KBM-7 (cell line): ENCODE data around the gene NINL.

Source experiments
- DNase-seq: peaks from one replicate; pipeline ENCODE4 v3.0.0-alpha.2; 2015
- in situ Hi-C: fragments of 300-500 bp; cut with MboI; formaldehyde crosslinking; loops from 2 replicates; pipeline ENCODE4 v1.14.3; 2020; ENCODE audit warnings: low sequenced_read_pairs, low pct_unique_long_range_greater_than_20kb, mixed read lengths

NINL gene

DNA sequence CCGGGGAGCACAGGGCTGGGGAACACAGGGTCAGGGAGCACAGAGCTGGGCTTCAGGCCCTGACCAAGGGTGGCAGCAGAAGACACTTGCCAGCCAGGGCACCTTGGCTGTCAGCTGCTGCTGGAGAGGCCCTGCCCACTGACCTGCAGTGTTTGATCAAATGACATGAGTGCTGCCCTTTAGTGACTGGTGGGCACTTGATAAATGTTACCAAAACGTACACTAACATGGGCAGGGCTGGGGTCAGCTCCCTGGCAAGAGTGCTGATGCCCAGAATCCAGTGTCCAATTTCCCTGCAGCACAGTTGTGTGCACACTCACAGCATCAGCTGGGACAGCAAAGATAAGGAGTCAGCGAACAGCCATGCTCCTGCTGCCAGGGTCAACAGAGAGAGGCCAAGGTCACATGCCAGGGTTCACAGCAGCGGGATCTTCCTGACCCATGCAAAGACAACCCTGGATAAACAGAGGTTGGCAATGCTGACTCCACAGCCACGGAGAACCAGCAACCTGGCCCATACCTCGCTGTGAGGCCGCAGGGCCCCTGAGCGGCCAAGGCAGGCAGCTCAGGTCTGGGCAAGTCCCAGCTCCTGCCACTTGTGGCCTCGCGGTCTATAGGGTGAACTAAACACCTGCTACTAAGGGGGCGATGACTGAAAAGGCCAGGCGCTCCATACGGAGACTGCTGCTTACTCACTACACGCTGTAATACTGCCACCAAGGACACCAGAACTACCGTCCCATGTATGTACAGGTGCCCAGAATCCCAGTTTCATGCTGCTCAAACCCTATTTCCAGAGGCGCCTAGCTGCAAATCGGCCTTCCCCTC lies 46.3 kb downstream of the NINL start:
- in situ Hi-C loops: no loop called here
- no peak for DNase-seq

DNA sequence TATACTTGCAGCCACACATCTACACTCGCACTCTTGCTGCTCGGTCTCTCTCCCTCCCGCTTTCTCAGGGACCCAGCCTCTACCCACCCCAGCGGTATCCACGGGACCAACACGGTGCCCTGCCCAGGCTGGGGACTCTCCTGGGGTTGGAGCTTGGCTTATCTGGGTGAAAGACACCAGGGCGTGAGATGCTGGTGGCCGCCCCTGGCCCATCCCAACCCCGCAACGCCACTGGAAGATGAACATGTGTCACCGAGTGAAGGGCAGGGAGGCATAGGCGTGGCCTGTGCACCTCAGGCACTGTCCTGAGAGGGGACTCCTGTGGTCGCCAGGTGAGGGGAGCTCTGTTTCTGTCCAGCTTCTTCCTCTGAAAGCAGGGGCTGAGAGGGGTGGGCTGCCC lies 47.4 kb downstream of the NINL start:
- no peak for DNase-seq
- in situ Hi-C loops: no loop called here

DNA sequence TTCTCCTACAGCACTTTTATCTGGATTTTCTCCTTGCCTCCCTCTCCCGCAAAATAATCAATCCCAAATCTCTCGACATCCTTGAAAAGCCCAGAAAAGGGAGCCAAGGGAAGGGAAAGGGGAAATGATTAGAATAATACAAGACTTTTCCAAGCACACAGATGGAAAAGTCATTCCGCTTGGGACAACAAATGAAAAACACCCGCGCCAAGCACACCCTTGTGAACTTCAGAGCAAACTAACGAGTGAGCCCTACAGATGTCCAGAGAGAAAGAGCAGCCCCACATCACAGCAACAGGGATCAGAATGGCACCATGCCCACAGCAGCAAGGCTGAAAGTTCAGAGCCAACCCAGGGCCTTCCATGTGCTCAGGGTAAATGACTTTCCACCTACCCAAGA lies 49.6 kb downstream of the NINL start:
- in situ Hi-C loops: no loop called here
- DNase-seq: no peak

GRCh38 chr20:25534845-25535244 lies 50.5 kb downstream of the NINL start:
- DNase-seq: no peak
- in situ Hi-C loops: no loop called here

DNA sequence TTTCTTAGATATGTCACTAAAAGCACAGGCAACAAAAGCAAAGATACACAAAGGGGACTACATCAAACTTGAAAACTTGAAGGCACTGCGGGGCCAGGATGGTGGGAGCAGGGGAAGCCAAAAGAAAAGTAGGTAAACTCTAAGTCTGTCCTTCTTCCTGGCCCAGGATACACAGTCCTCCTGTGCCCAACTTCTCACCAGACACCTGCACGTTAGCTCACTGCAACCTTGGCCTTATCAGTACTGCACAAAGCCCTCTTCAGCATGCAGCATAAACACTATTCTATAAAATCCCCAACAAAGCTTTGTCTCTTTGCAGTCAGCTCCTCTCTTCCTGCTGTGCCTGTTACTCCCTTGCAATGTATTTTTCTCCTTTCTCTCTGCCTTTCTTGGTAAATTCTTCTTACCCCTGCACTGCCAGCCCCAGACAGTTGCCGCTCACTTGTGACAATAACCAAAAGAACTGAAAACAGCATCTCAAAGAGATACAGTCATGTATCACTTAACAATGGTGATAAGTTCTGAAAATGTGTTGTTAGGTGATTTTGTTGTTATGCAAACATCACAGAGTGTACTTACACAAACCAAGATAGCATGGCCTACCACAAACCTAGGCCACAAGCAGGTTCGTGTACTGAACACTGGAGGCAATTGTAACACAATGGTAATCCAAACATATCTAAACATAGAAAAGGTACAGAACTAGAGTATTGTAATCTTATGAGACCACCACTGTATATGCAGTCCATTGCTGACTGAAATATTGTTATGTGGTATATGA lies 51.2 kb downstream of the NINL start:
- in situ Hi-C loops: no loop called here
- DNase-seq: no peak

GRCh38 chr20:25532971-25533391 lies 52.4 kb downstream of the NINL start:
- in situ Hi-C loops: no loop called here

GRCh38 chr20:25532015-25532751 lies 53.1 kb downstream of the NINL start:
- in situ Hi-C loops: no loop called here
- DNase-seq: no peak

More at GRCh38 chr20:25532971-25533391, 52.4 kb downstream of the NINL start:
- DNase-seq: no peak

DNA sequence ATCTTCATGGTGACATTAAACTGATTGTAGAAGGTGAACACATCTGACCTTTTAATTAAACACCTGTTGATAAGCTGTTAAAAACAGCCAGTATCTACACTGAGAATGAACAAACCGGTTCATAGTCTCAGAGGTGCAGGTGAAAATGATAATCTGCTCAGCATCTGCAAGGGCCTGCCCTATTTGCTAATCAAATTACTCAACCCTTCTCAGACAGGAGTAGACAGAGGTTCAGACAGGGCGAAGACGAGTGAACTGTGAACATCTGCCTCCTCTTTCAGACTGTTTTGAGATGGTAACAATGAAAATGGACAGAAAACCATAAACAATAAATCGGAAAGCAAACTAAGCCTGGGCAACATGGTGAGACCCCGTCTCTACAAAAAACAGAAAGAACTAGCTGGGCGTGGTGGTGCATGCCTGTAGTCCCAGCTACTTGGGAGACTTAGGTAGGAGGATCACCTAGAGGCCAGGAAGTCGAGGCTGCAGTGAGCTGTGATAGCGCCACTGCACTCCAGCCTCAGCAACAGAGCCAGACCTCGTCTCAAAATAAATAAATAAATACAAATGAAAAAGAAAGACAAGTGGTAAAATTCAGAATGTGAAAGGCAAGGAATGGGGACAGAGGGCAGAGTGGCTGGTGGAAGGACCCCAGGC lies 55.9 kb downstream of the NINL start:
- in situ Hi-C loops: no loop called here
- no peak for DNase-seq

DNA sequence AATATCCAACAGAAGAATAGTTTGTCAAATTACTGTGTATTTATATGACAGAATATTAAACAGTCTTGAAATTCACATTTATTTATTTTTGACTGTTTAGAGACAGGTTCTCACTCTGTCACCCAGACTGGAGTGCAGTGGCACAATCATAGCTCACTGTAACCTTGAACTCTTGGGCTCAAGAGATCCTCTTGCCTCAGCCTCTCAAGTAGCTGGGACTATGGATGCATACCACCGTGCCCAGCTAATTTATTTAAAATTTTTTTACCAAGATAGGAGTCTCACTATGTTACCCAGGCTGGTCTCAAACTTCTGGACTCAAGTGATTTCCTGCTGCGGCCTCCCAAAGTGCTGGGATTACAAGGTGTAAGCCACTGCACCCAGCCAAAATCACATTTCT lies 57.4 kb downstream of the NINL start:
- DNase-seq: no peak
- in situ Hi-C loops: no loop called here

- in situ Hi-C loops: no loop called here
- DNase-seq: no peak
Measured at GRCh38 chr20:25526446-25526845, 58.9 kb downstream of the NINL start.

DNA sequence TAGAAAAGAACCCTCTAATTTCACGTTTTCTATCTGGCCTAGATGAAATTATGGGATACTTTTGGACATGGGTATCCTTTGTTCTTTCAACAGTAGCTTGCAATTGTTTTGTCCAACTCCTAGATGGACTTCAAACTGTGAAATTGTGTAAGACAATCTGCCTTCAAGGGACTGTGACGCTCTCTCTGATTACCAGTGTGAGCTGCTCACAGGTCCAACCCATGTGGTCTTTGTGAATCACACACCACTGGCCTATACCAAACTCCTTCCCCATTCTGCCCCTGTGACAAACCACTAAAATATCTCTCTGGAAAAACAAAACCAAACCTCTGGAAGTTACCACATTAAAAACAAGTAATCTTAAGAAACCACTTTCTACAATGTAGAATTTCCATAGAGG lies 59.5 kb downstream of the NINL start:
- no peak for DNase-seq
- in situ Hi-C loops: no loop called here

- in situ Hi-C loops: no loop called here
- DNase-seq: no peak
Measured at GRCh38 chr20:25525295-25525694, 60.0 kb downstream of the NINL start.

GRCh38 chr20:25521382-25521781 lies 63.9 kb downstream of the NINL start:
- in situ Hi-C loops: no loop called here
- DNase-seq: no peak

DNA sequence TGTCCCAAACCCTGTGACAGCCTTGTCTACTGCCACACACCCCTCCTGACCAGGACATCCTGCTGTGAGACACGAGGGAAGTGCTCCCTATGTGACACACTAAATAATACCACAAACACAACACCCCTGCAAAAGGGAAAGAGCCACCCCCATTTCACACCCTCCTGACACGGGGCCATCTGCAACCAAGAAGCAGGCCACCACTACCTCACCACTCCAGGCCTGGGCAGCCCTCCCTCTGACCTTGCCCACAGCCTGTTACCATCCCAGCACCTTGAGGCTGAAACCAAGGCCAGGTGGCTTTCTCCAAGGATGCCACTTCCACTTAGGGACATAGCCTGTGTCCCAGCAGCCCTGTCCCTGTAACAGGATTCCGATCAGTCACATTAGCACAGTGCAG lies 68.2 kb downstream of the NINL start:
- no peak for DNase-seq
- in situ Hi-C loops: no loop called here

DNA sequence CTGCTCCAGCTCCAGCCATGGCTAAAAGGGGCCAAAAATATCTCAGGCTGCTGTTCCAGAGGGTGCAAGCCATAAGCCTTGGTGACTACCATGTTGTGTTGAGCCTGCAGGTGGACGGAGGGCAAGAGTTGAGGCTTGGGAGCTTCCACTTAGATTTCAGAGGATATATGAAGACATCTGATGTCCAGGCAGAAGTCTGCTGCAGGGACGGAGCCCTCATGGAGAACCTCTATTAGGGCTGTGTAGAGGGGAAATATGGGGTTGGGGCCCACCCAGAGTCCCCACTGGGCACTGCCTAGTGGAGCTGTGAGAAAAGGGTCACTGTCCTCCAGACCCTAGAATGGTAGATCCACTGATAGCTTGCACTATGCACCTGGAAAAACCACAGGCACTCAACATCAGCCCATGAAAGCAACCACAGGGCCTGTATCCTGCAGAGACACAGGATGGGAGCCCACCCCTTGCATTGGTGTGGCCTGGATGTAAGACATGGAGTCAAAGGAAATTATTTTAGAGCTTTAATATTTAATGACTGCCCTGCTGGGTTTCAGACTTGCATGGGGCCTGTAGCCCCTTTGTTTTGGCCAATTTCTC lies 70.5 kb downstream of the NINL start:
- no peak for DNase-seq
- in situ Hi-C loops: no loop called here

GRCh38 chr20:25514195-25514594 lies 71.1 kb downstream of the NINL start:
- in situ Hi-C loops: no loop called here
- no peak for DNase-seq

DNA sequence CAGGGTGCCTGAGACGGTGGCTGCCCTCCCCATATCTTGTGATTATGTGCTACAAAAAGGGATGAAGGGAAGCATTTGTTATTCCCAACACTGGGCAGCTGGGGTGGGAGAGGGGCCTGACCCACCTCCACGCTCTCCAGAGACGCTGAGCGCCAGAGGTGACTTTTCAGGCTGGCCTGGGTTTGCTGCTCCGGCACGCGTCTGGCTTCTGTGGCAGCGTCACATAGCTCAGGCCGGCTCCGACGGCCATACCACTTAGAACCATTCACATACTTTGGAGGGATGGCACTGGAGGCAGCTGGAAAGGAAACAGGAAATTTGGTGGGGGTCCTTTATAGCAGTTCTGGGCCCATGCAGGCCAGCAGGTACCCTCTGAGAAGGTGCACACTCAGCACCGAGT lies 72.6 kb downstream of the NINL start:
- in situ Hi-C loops: no loop called here
- DNase-seq: no peak

DNA sequence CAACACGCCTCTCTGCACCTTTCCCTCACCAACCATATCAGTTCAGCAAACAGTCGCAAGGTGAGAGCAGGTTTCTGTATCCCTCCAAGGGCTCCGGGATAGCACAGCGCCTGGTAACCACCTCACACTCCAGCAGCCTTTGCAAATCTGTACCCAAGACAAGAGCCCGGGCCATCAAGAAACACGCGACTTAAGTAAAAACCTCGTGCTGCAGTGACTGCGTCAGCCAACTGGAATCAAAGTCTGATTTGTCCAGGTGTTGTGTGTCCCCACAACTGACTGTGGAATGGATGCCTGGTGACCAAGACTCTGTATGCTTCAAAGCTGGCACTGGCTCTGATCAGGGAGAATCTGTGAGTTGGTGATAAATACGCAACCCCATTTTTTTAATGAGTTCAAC lies 74.1 kb downstream of the NINL start:
- DNase-seq: no peak
- in situ Hi-C loops: no loop called here

- DNase-seq: no peak
- in situ Hi-C loops: no loop called here
Measured at GRCh38 chr20:25510721-25511120, 74.6 kb downstream of the NINL start.
